ENCODE measurements around the gene GPANK1. TPM values are rescaled to one million over a fixed set of nuclear protein-coding genes. Genes with fewer than 3 reads are reported as not detected.

GPANK1 gene
- total and polyA plus RNA-seq, 9 of the 15 experiments (the other 6 are each of a cell fraction or from before 2014, with no cell fraction given), result 32.2 to 111 (median 46.3) TPM

DNA sequence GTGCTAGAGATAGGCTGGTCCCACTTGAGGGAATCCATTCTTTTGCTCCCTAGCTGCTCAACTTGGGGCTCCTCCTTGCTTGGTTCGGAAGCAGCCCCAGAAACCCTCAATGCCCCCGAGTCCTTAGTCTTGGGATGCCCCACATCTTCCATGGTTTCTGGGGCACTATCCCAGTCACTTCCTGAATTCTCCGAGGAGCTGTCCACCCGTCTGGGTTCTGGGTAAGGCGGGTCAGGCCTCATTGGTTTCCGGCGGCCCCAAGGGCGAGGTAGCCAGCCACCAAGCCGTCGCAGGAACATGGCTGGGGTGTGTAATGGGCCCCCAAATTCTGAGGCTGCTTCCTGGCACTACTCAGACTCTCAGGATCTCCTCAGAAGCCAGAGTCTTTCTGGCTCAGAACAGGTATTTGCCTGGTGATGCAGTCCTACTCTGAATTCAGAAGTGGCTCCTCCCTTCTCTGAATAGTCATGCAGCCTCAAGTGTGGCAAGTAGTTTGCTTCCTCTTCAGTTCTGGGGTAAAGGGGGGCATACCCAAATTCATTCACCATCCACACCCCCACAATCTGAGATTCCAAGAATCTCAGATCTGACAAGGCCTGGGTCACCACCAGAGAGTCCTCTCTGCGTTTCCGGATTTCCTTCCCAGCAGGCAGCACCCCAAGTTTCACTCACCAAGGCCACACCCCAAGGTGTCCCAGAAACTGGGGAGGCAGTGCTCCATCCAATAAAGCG lies 5.0 kb downstream of the GPANK1 start:
- DNase-seq (ENCODE audit: extremely low read depth in 1 of 4, low spot score in 3 of 4), result peak in 2 of 4 experiments; percentile 59 to 69
- CTCF ChIA-PET (ENCODE audit: low intra/inter-chr PET ratio), result no interaction called here
- Histone ChIP-seq H3K27ac (ENCODE audit: extremely low read depth, low read depth, low read length) (peak overlapping the region; percentile 80), H3K4me1 (replicated peaks in 1 of 2; ENCODE audit: control insufficient read depth in 2 of 2, insufficient read depth in 2 of 2, low read length in 2 of 2) (peaks cover 47 to 65% of the 10 kb centered on the region in 2 experiments), H3K36me3 (ENCODE audit: control insufficient read depth, insufficient read depth, low read length) (peaks cover 66% of the 10 kb centered on the region), H4K20me1 (replicated peaks; ENCODE audit: control insufficient read depth, insufficient read depth, low read length) (peaks cover 8% of the 10 kb centered on the region; the same call in 1 of the 2 replicates), H3K27me3 (ENCODE audit: control insufficient read depth in 2 of 2, insufficient read depth in 2 of 2, low read length in 2 of 2) (no peaks in the 10 kb centered on the region), H3K9me3 (replicated peaks; ENCODE audit: control insufficient read depth, insufficient read depth, low read depth, low read length) (no peaks in the 10 kb centered on the region), H3K4me2 (ENCODE audit: insufficient read depth, low read length) (peak overlapping the region; percentile 98), H3K79me2 (ENCODE audit: control insufficient read depth, insufficient read depth, low read length) (peaks cover 82% of the 10 kb centered on the region), H2AFZ (ENCODE audit: low read depth, low read length) (peak overlapping the region; percentile 41), H3K9ac (ENCODE audit: insufficient read depth in 1 of 2, low read depth in 2 of 2, low read length in 2 of 2) (peak overlapping the region; percentile 80 to 93), H3K4me3 (peak overlapping the region; percentile 52), H3K9me1 (ENCODE audit: control insufficient read depth, insufficient read depth, low read length) (no peaks in the 10 kb centered on the region)
- intact Hi-C loops (cut with micrococcal nuclease) (loop anchor here (1.0 to 10.0 kb wide), 2 partner anchors 8 to 515 kb away; partner anchors contain the start of genes AGPAT1, BAG6 and RNF5), in situ Hi-C loops (cut with MboI) (loop anchor here (5.0 kb wide), 2 partner anchors 113 to 202 kb away; partner anchors contain the start of genes ATP6V1G2, NEU1 and NFKBIL1)
- POLR2A ChIA-PET, result interaction anchor here (0.6 to 9.8 kb wide), 40 partner anchors 7 to 1312 kb away, joined by 3 to 267 read pairs (median 4); partner anchors contain the start of genes ABHD16A, APOM, BAG6 and CLIC1
- FAIRE-seq, result peak; percentile 15
- BruUV-seq (replicated peaks), result no TSS peak
- WGBS (ENCODE audit: insufficient coverage, low coverage, missing lambda C conversion rate), result 2% methylated on average over 13 of the region's 13 CpGs
- ATAC-seq, result peak; percentile 13
- peak in 1 of 2 experiments; percentile 79; a peak in 2 of 4 replicates for TF ChIP-seq HDAC1 (IDR thresholded peaks at IDR 0.05)
- no peak for TF ChIP-seq SRSF9 (IDR thresholded peaks at IDR 0.05; ENCODE audit: borderline replicate concordance, low read depth, low read length)
- no peak for TF ChIP-seq NELFE (IDR thresholded peaks at IDR 0.05; ENCODE audit: insufficient read depth, insufficient read length)
- no peak for TF ChIP-seq ELF4 (CRISPR knock-in tag; IDR thresholded peaks at IDR 0.05)
- no peak for TF ChIP-seq TCF3 (CRISPR knock-in tag; IDR thresholded peaks at IDR 0.05)
- TF ChIP-seq ETV6 (IDR thresholded peaks at IDR 0.05; ENCODE audit: borderline replicate concordance in 1 of 2, low read depth in 2 of 2, low read length in 1 of 2), result no peak
- peak; percentile 6; the same call in 1 of the 2 replicates for TF ChIP-seq ETV6 (CRISPR knock-in tag; IDR thresholded peaks at IDR 0.05; ENCODE audit: borderline replicate concordance)
- TF ChIP-seq NUFIP1 (IDR thresholded peaks at IDR 0.05; ENCODE audit: partially characterized antibody), result no peak
- no peak for TF ChIP-seq GTF2E2 (tag; IDR thresholded peaks at IDR 0.05)
- TF ChIP-seq, protein P1, sequence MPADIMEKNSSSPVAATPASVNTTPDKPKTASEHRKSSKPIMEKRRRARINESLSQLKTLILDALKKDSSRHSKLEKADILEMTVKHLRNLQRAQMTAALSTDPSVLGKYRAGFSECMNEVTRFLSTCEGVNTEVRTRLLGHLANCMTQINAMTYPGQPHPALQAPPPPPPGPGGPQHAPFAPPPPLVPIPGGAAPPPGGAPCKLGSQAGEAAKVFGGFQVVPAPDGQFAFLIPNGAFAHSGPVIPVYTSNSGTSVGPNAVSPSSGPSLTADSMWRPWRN (IDR thresholded peaks at IDR 0.05; ENCODE audit: low read depth), result 0 out of 2 replicates have a peak, but pooled peaks have one; percentile 31
- TF ChIP-seq MEF2A (IDR thresholded peaks at IDR 0.05; ENCODE audit: control insufficient read depth, low read depth, low read length), result no peak
- no peak for TF ChIP-seq ASH1L (IDR thresholded peaks at IDR 0.05; ENCODE audit: borderline replicate concordance, low read depth, partially characterized antibody)
- TF ChIP-seq ZNF146 (CRISPR knock-in tag; IDR thresholded peaks at IDR 0.05; ENCODE audit: unreplicated experiment), result no peak
- no peak for TF ChIP-seq CHD4 (IDR thresholded peaks at IDR 0.05; ENCODE audit: insufficient read depth, insufficient replicate concordance, low read depth, low read length, poor library complexity, severe bottlenecking)
- TF ChIP-seq KLF6 (CRISPR knock-in tag; IDR thresholded peaks at IDR 0.05; ENCODE audit: borderline replicate concordance), result peak; percentile 69; the same call in 1 of the 2 replicates
- TF ChIP-seq, protein P2, sequence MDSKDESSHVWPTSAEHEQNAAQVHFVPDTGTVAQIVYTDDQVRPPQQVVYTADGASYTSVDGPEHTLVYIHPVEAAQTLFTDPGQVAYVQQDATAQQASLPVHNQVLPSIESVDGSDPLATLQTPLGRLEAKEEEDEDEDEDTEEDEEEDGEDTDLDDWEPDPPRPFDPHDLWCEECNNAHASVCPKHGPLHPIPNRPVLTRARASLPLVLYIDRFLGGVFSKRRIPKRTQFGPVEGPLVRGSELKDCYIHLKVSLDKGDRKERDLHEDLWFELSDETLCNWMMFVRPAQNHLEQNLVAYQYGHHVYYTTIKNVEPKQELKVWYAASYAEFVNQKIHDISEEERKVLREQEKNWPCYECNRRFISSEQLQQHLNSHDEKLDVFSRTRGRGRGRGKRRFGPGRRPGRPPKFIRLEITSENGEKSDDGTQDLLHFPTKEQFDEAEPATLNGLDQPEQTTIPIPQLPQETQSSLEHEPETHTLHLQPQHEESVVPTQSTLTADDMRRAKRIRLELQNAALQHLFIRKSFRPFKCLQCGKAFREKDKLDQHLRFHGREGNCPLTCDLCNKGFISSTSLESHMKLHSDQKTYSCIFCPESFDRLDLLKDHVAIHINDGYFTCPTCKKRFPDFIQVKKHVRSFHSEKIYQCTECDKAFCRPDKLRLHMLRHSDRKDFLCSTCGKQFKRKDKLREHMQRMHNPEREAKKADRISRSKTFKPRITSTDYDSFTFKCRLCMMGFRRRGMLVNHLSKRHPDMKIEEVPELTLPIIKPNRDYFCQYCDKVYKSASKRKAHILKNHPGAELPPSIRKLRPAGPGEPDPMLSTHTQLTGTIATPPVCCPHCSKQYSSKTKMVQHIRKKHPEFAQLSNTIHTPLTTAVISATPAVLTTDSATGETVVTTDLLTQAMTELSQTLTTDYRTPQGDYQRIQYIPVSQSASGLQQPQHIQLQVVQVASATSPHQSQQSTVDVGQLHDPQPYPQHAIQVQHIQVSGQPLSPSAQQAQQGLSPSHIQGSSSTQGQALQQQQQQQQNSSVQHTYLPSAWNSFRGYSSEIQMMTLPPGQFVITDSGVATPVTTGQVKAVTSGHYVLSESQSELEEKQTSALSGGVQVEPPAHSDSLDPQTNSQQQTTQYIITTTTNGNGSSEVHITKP (IDR thresholded peaks at IDR 0.05; ENCODE audit: partially characterized antibody), result no peak
- TF ChIP-seq ZNF197 (CRISPR knock-in tag; IDR thresholded peaks at IDR 0.05; ENCODE audit: low read depth), result no peak
